HepG2 (cell line): ENCODE measurements around the gene PAQR7. TPM values are rescaled to one million over a fixed set of nuclear protein-coding genes. Genes with fewer than 3 reads are reported as not detected.

Experiments
- HES4 ChIP-seq: sonication (generic); formaldehyde crosslinking; IDR thresholded peaks from 2 replicates; pipeline ENCODE4 v1.9.0; 2021; ENCODE audit warnings: mild to moderate bottlenecking, missing genetic modification reagents, borderline replicate concordance
- KMT2A ChIP-seq: sonication (generic); formaldehyde crosslinking; IDR thresholded peaks from 2 replicates; pipeline ENCODE4 v1.4.0; 2020; ENCODE audit warnings: missing genetic modification reagents
- MXD4 ChIP-seq: IDR thresholded peaks from 2 replicates; pipeline ENCODE4 v1.6.1; 2016; ENCODE audit warnings: mild to moderate bottlenecking, missing biosample characterization, missing genetic modification reagents
- SRY ChIP-seq: sonication (generic); formaldehyde crosslinking; IDR thresholded peaks from 2 replicates; pipeline ENCODE4 v1.8.0; 2022; ENCODE audit warnings: mild to moderate bottlenecking, missing genetic modification reagents
- TRAFD1 ChIP-seq: sonication (generic); formaldehyde crosslinking; IDR thresholded peaks from 2 replicates; pipeline ENCODE4 v1.5.1; 2020; ENCODE audit warnings: missing genetic modification reagents, mild to moderate bottlenecking, borderline replicate concordance
- UBTF ChIP-seq: sonication (generic); formaldehyde crosslinking; IDR thresholded peaks from 2 replicates; pipeline ENCODE4 v1.4.0; 2020; ENCODE audit warnings: mild to moderate bottlenecking, missing genetic modification reagents
- ZNF326 ChIP-seq: sonication (generic); formaldehyde crosslinking; IDR thresholded peaks from 2 replicates; pipeline ENCODE4 v1.4.0; 2020; ENCODE audit warnings: missing genetic modification reagents, borderline replicate concordance
- ZNF761 ChIP-seq: sonication (generic); formaldehyde crosslinking; conservative IDR thresholded peaks from 2 replicates; pipeline ENCODE4 v1.4.0; 2020; ENCODE audit warnings: mild to moderate bottlenecking, missing genetic modification reagents
- ZNF768 ChIP-seq: sonication (generic); formaldehyde crosslinking; IDR thresholded peaks from 2 replicates; pipeline ENCODE4 v1.4.0; 2020; ENCODE audit warnings: missing genetic modification reagents
- polyA plus RNA-seq, 8 experiments: library from polyadenylated mRNA; depleted of rRNA in 3 of 8; stranded (reverse) in 7 of 8; unstranded in 1 of 8; fragments of >200 nt; fragmentation: Illumina TruSeq in 4 of 8; extraction: Trizol in 4 of 8; gene quantifications; 2 replicates each; pipeline versions ENCODE4 v1.2.1 to v1.2.3, GENCODE V29; 2011 to 2016; ENCODE audit warnings: low read depth in 4 of 8, missing spikeins in 1 of 8, mixed read lengths in 1 of 8; ENCODE audit not compliant: insufficient read depth in 1 of 8
- total RNA-seq, 5 experiments: library from RNA; depleted of rRNA; stranded (reverse); fragments of >200 nt; fragmentation: Illumina TruSeq; extraction: Trizol; gene quantifications; 2 replicates each; pipeline ENCODE4 v1.2.3, GENCODE V29; 2016; ENCODE audit warnings: low read depth in 1 of 5
- TF ChIP-seq, protein P1 (sequence below): fragments of 450-650 bp; IDR thresholded peaks from 2 replicates; pipeline ENCODE4 v1.6.1; 2017; ENCODE audit warnings: mild to moderate bottlenecking
- TF ChIP-seq, protein P2 (sequence below): IDR thresholded peaks from 2 replicates; pipeline ENCODE4 v1.6.1; 2016; ENCODE audit warnings: missing genetic modification reagents, missing compliant biosample characterization
- TF ChIP-seq, protein P3 (sequence below): sonication (generic); formaldehyde crosslinking; IDR thresholded peaks from 2 replicates; pipeline ENCODE4 v1.9.0; 2021; ENCODE audit warnings: mild to moderate bottlenecking, missing genetic modification reagents

Gene PAQR7
- total and polyA plus RNA-seq, 2 of the 13 experiments (the other 11 are each of a cell fraction or from before 2014, with no cell fraction given) = 13.2 to 16.6 TPM

DNA sequence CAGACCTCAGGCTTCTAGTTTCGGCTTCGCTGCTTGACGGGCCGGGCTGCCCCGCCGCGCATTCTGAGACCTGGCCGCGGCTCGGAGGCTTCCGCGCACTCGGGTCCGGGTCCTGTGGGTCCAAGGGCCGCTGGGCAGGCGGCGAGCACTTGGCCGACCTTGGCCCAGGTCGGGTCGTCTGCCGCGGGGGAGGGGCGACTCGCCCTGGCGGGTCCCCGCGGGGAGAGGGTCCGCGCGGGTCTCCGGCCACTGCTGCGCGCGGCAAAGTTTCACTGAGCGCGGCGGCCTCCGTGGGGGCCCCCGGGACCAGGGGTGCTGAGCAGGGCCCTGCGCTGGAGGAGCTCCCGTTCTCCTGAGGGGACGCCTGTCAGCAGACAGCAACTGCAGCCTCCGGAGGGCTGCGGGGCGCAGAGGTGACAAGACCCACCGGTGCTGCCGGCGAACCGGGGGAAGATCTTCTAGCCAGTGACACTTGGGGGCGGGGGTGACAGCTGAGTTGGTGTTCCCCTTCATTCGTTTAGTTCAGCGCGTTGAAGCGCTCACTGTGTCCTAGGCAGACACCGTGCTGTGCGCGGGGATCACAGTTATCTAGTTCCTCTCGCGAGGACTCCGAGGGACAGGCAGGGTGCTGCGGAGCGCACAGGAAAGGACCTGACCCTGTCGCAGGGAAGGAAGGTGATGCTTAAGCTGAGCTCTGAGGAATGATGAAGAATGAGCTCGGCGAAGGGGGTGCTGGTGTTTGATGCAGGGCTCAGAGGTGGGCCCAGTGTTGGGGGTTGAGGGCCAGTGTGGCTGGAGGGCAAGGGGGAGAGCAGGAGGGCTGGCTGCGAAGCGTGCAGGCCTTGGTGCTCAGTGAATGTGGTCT, 55.0 kb downstream of the PAQR7 start (continued):
- TF ChIP-seq, protein P1, sequence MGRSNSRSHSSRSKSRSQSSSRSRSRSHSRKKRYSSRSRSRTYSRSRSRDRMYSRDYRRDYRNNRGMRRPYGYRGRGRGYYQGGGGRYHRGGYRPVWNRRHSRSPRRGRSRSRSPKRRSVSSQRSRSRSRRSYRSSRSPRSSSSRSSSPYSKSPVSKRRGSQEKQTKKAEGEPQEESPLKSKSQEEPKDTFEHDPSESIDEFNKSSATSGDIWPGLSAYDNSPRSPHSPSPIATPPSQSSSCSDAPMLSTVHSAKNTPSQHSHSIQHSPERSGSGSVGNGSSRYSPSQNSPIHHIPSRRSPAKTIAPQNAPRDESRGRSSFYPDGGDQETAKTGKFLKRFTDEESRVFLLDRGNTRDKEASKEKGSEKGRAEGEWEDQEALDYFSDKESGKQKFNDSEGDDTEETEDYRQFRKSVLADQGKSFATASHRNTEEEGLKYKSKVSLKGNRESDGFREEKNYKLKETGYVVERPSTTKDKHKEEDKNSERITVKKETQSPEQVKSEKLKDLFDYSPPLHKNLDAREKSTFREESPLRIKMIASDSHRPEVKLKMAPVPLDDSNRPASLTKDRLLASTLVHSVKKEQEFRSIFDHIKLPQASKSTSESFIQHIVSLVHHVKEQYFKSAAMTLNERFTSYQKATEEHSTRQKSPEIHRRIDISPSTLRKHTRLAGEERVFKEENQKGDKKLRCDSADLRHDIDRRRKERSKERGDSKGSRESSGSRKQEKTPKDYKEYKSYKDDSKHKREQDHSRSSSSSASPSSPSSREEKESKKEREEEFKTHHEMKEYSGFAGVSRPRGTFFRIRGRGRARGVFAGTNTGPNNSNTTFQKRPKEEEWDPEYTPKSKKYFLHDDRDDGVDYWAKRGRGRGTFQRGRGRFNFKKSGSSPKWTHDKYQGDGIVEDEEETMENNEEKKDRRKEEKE = no peak
- TF ChIP-seq ZNF326 (no peak), SRY (peak; percentile 88), HES4 (CRISPR knock-in tag) (no peak), MXD4 (CRISPR knock-in tag) (no peak), ZNF761 (CRISPR knock-in tag) (peak; percentile 46; the same call in 1 of the 2 replicates), KMT2A (no peak), TRAFD1 (CRISPR knock-in tag) (no peak), UBTF (CRISPR knock-in tag) (peak; percentile 52), ZNF768 (CRISPR knock-in tag) (no peak)
- TF ChIP-seq, protein P2, sequence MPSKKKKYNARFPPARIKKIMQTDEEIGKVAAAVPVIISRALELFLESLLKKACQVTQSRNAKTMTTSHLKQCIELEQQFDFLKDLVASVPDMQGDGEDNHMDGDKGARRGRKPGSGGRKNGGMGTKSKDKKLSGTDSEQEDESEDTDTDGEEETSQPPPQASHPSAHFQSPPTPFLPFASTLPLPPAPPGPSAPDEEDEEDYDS (CRISPR knock-in tag) = peak; percentile 51; the same call in 1 of the 2 replicates
- TF ChIP-seq, protein P3, sequence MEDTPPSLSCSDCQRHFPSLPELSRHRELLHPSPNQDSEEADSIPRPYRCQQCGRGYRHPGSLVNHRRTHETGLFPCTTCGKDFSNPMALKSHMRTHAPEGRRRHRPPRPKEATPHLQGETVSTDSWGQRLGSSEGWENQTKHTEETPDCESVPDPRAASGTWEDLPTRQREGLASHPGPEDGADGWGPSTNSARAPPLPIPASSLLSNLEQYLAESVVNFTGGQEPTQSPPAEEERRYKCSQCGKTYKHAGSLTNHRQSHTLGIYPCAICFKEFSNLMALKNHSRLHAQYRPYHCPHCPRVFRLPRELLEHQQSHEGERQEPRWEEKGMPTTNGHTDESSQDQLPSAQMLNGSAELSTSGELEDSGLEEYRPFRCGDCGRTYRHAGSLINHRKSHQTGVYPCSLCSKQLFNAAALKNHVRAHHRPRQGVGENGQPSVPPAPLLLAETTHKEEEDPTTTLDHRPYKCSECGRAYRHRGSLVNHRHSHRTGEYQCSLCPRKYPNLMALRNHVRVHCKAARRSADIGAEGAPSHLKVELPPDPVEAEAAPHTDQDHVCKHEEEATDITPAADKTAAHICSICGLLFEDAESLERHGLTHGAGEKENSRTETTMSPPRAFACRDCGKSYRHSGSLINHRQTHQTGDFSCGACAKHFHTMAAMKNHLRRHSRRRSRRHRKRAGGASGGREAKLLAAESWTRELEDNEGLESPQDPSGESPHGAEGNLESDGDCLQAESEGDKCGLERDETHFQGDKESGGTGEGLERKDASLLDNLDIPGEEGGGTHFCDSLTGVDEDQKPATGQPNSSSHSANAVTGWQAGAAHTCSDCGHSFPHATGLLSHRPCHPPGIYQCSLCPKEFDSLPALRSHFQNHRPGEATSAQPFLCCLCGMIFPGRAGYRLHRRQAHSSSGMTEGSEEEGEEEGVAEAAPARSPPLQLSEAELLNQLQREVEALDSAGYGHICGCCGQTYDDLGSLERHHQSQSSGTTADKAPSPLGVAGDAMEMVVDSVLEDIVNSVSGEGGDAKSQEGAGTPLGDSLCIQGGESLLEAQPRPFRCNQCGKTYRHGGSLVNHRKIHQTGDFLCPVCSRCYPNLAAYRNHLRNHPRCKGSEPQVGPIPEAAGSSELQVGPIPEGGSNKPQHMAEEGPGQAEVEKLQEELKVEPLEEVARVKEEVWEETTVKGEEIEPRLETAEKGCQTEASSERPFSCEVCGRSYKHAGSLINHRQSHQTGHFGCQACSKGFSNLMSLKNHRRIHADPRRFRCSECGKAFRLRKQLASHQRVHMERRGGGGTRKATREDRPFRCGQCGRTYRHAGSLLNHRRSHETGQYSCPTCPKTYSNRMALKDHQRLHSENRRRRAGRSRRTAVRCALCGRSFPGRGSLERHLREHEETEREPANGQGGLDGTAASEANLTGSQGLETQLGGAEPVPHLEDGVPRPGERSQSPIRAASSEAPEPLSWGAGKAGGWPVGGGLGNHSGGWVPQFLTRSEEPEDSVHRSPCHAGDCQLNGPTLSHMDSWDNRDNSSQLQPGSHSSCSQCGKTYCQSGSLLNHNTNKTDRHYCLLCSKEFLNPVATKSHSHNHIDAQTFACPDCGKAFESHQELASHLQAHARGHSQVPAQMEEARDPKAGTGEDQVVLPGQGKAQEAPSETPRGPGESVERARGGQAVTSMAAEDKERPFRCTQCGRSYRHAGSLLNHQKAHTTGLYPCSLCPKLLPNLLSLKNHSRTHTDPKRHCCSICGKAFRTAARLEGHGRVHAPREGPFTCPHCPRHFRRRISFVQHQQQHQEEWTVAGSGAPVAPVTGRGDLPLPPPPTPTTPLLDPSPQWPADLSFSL (CRISPR knock-in tag) = no peak
